ENCODE measurements around the gene FUT8.
"Not testable (repeated sequence)": the region's sequence is repeated elsewhere in the genome, so short reads cannot be mapped to it uniquely, and the experiment has no call there.

Gene FUT8

DNA sequence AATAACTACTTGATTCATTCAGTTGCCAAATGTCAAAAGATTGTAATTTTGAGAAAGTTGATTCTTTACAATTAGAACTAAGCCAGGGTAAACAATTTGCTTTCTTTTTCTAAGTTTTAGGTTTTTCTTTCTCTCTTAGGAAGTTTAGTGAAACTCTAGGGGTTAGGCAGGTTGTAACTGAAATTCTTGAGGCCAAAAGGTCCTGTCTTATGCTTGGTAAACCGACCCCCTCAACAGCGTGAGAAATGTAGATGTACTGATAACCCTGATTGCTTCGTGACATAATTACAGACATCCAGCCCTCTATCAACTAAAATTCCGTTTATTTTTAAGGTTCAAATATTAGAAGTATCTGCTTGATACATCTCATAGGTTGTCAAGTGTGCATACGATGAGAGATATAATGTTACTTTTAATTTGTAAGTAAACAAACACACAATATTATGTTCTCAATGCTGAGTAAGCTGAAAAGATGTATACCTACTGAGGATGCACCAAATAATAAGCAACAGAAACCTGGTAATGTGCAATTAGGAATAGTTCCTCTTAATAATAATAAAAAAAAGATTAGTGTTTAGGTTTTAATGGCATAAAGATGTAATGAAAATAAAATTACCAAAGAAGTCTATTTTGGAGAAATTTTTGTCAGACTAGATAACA is 7.2 kb downstream of the FUT8 start:
- no peak for DNase-seq

DNA sequence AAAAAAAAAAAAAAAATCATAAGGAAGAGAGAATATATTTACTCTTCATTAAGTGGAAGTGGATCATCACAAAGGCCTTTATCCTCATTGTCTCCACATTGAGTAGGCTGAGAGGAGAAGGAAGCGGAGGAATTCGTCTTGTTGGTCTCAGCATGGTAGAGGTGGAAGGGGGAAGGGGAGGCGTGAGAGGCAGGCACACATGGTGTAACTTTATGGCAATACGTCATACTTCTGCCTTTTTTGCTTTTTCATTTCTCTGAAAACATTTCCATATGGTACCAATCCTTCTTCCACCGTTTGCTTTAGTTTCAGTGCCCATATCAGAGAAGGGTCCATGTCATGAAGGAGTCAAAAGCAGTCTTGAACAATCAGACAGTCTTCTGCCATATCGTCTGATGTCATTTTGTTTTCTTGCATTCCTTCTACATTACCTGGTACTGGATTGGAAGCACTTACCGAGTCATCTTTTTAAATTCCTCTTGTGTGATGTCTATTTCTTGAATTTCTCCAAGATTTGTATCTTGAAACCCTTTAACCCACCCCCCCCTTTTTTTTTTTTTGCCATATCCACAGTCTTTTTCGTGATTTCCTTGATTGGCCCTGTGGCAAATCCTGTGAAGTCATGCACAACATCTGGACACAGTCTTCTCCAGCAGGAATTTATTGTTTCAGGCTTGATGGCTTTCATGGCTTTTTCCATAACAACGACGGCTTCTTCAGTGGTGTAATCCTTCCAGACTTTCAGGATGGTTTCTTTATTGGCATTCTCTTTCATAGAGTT is 8.9 kb downstream of the FUT8 start:
- no peak for DNase-seq

DNA sequence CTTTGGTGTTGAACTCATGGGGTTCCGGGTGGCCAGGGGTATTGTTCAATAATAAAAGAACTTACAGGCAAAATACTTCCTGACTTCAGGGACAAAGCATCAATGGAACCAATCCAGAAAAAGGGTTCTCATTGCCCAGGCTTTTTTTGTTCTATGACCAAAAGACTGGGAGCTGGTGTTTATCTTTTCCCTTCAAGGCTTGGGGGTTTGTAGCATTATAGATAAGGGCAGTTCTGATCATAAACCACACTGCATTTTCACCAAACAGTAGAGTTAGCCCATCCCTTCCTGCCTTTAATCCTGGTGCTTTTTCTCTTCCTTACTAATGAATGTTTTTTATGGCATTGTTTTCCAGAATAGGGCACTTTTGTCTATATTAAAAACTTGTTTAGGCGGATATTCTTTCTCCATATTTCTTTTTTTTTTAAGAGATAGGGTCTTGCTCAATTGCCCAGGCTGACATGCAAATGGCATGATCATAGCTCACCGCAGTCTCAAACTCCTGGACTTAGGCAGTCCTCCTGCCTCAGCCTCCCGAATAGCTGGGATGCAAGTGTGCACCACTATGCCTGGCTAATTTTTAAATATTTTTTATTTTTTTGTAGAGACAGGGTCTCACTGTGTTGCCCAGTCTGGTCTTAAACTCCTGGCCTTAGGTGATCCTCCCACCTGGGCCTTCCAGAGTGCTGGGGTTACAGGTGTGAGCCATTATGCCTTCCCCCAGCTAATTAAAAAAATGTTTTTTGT is 9.7 kb downstream of the FUT8 start:
- DNase-seq: no peak

DNA sequence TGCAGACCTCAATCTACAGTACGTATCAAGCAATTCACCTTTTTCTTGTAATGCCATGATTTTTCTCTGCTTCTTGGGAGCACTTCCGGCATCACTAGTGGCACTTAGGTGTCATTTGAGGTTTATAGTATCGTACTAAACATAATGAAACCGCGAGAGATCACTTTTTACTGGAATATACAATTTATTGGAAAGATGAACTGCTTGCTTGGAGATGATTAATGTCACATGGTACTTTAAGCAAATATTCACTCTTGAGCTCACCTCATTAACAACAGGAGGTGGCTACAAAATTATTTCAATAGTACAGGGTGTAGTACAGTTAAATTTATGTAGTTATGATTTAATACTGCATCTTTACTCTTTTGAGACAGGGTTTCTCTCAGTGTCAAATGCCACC is 11.5 kb downstream of the FUT8 start:
- DNase-seq: no peak

DNA sequence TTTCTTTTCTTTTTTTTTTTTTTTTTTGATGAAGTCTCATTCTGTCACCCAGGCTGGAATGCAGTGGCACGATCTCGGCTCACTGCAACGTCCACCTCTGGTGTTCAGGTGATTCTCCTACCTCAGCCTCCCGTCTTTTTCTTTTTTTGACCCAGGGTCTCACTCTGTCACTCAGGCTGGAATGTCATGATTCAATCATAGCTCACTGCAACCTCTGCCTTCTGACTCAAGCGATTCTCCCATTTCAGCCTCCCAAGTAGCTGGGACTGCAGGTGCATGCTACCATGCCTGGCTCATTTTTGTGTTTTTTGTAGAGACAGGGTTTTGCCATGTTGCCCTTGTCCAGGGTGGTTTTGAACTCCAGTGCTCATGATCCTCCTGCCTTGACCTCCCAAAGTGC is 12.0 kb downstream of the FUT8 start:
- no peak for DNase-seq

DNA sequence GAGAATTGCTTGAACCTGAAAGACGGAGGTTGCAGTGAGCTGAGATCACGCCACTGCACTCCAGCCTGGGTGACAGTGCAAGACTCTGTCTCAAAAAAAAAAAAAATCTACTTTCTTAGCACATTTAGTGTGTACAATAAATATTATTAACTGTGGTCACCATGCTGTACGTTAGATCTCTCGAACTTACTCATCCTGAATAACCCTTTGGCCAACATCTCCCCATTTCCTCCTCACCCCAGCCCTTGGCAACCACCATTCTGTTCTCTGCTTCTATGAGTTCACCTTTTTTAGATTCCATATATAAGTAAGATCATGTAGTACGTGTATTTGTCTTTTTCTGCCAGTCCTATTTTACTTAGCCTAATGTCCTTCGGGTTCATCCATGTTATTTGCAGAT is 13.4 kb downstream of the FUT8 start:
- no peak for DNase-seq

DNA sequence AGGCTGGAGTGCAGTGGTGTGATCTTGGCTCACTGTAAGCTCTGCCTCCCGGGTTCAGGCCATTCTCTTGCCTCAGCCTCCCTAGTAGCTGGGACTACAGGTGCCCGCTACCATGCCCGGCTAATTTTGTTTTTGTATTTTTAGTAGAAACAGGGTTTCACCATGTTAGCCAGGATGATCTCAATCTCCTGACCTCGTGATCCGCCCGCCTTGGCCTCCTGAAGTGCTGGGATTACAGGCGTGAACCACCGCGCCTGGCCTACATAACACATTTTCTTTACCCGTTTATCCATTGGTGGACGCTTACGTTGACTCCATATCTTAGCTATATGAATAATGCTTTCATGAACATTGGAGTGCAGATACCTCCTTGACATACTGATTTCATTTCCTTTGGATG is 14.4 kb downstream of the FUT8 start:
- DNase-seq: not testable (repeated sequence)

DNA sequence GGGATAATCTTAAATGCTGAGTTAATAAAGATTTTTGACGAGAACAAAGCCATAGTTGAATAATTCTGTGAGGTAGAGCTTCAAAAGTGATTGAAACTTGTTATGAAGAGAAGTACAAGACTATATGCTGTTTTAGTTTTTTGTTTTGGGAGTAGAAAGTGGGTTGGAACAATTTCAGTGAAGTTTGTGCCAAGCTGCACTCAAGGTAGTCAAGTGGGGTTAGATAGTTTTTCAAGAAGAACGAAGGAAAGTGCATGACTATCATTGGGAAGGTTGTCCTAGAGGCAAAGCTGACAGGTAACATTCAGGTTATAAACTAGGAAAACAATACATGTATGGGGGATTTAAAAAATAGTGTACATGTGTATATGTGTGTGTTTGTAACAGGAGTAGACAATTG is 16.2 kb downstream of the FUT8 start:
- DNase-seq: no peak

DNA sequence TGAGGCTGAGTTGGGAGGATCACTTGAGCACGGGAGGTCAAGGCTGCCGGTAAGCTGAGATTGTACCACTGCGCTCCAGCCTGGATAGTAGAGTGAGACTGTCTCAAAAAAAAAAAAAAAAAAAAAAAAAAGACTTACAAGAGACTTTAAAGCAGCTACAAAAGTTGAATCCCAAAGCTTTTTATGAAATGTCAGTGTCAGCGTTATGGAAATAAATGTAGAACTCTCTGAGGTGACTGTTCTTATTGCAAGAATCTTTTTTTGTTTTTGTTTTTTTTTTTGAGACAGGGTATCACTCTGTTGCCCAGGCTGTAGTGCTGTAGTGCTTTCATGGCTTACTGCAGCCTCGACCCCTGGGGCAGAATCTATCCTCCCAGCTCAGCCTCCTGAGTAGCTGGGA is 17.2 kb downstream of the FUT8 start:
- DNase-seq: no peak

DNA sequence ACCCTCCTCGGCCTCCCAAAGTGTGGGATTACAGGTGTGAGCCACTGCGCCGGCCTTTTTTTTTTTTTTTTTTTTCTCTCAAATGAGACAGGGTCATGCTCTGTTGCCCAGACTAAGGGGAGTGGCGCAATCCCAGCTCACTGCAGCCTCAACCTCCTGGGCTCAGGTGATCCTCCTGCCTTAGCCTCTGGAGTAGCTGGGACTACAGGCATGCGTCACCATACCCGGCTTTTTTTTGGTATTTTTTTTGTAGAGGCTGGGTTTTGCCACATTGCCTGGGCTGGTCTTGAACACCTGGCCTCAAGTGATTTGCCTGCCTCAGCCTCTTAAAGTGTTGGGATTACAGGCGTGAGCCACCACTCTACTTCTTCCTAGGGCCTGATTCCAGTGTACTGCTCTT is 18.7 kb downstream of the FUT8 start:
- no peak for DNase-seq

DNA sequence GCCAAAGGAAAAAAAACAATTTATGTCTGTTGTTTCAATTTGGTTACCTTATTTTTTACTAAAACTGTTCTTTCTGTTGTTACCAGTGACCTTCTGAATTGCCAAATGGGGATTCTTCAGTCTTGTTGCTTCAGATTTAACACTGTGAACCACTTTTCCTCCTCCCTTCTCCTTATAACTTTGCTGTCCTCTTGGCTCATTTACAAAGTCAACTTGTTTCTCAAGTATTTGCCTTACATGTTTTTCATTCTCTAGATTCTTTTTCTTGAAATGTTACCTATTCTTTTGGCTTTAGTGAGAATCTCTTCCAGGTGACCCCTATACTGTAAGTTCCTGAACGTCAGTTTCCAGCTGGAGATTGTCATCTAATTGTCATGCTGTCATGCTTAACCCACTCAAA is 19.4 kb downstream of the FUT8 start:
- DNase-seq: no peak

DNA sequence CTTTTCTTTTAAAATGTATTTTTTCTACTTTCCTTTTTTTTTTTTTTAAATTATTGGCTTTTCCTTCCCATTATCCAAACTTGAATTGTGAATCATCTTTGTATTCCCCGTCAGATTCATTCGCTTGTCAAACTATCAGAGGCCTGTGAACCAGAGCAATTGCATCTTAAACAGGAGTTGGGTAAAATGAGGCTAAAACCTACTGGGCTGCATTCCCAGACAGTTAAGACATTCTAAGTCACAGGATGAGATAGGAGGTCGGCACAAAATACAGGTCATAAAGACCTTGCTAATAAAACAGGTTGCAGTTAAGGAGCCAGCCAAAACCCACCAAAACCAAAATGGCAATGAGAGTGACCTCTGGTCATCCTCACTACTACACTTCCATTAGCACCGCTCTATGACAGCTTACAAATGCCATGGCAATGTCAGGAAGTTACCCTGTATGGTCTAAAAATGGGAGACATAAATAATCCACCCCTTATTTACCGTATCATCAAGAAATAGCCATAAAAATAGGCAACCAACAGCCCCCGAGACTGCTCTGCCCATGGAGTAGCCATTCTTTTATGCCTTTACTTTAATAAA is 19.9 kb downstream of the FUT8 start:
- DNase-seq: no peak

DNA sequence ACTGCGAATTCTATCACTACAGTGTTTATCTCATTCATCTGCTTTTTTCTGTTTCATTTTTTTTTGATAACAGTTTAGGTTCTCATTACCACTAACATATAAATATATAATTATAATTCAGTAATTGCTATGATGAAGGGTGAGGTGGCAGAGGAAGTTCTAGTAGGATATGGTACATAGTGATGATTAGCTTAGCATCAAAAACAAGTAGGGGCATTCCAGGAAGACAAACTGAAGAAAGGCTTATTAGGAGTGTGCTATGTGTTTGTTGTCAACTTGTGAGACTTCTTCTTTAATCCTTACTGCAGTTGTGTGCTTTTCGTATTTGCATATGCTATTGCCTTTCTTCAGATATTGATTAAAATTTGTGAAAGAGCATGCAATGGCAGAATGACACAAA is 20.6 kb downstream of the FUT8 start:
- no peak for DNase-seq

DNA sequence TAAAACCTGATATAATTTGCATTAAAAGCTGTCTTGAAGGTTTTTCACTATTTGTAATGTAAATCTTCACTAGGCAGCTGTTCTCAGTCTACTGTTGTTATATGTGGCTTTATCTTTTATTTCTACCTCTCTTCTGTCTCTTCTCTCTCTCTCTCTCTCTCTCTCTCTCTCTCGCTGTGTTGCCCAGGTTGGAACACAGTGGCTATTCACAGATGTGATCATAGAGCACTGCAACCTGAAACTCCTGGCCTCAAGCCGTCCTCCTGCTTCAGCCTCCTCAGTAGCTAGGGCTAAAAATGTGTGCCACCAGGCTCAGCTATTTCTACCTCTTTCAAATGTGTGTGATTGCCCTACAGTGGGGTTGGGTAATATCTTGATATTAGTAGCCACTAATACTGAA is 21.1 kb downstream of the FUT8 start:
- DNase-seq: no peak

DNA sequence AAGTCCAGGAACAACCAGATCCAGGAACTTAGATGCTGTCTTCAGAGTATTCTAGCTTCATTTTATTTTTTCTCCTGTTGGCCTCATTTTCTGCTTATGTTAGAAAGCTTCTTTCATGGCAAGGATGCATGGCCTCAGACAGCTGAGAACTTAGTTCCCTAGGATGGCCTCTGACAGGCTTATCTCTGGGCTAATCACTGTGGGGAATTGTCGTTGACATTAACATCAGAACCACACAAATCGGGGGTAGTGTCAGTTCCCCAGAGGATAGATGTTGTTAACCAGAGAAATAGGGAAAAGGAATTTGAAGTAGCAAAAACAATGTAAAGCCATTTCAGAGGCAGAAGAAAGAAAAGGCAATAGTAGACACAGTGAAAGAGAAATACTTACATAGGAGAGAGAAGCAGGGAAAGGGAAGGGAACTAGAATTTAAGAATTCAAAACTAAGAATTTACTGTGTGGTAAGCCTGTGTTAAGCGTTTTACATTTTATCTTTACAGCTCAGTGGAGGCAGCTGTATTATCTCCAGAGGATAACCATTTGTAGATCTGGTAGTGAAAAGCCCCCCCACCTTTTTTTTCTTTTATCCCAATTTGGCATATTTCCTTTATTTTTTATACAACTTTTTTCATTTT is 21.8 kb downstream of the FUT8 start:
- DNase-seq: no peak

DNA sequence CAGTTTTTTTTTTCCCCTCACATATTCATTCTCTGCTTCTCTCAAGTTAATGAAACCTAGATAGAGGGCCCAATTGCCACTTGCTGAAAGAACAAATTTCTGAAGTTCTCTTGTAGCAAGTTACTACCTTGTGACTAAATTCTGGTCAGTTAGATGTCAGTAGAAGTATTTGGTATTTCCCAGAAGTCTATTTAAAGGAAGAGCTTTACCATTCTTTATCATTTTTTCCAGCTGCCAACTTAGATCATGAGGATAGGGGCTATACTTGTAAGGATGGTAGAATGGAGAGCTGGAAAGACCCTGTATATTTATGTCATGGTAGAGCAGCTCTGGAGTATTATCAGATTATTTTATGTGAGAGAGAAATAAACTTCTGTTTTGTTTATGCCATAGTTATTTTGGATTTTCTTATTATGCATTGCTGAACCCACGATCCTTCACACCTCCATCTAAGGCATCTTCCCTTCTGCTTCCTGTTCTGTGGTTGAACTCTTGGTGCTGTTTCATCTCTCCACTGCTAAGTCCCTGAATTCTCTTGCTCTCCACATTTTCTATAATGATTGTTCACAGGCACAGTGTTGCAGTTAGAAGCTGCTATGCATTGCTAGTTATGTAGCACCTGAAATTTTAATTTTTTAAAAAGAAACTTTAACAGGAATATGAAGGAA is 25.9 kb downstream of the FUT8 start:
- no peak for DNase-seq

DNA sequence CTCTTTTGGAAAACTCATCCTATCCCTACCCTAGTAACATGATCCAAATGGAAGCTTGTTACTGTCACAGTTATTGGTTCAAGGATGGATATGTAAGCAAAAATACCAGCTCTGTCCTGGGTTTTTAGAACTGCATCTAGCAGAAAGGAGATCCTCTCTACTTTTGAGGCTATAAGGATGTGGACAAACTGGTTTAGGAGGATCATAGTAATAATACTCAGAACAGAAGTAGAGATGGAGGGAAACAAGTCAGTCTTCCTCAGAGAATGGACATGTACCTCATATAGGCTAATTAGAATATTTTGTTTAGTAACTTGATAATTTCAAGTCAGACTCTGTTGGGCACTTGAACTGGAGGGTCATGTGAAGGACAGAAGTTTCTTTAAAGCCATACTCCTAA is 26.6 kb downstream of the FUT8 start:
- DNase-seq: no peak

DNA sequence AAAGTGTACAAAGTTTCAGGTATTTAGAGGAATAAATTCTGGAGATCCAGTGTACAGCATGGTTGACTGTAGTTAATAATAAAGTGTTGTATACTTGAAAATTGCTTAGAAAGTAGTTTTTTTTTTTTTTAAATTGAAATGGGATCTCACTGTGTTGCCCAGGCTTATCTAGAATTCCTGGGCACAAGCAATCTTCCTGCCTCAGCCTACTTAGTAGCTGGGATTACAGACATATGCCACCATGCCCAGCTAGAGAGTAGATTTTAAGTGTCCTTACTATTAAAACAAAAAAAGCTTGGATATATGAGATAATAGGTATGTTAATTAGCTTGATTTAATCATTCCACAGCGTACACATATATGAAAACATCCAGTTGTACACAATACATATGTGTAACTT is 27.7 kb downstream of the FUT8 start:
- no peak for DNase-seq

DNA sequence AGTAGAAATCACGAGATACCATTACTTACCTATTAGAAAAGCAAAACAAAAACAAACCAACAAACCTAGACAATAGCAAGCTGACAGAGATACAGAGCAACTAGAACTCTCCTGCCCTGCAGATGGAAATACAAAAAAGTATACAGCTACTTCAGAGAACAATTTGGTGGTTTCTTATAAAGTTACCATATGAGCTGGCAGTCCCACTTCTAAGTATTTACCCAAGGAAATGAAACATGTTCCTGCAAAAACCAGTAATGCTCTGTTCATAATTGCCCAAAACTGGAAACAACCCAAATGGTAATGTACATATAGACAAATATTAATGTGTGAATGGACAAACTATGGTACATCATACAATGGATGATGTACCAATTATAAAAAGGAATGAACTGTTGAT is 31.7 kb downstream of the FUT8 start:
- no peak for DNase-seq

DNA sequence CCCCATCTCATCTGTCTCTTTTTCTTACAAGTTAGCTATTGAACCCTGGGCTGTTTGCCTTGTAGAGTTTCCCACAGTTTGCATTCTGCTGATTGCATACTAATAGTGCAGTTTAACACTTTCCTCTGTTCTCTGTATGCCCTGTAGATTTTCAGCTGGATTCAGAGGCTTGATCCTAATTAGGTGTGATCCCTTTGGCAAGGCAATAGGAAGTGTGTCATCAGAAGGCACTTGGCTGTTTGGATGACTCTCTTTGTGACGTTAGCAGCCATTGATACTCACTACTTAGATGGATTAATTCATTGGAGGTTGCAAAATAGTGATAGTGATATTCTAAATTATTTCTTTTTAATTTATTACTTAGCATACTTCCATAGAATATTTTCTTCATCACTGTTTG is 33.6 kb downstream of the FUT8 start:
- DNase-seq: no peak

DNA sequence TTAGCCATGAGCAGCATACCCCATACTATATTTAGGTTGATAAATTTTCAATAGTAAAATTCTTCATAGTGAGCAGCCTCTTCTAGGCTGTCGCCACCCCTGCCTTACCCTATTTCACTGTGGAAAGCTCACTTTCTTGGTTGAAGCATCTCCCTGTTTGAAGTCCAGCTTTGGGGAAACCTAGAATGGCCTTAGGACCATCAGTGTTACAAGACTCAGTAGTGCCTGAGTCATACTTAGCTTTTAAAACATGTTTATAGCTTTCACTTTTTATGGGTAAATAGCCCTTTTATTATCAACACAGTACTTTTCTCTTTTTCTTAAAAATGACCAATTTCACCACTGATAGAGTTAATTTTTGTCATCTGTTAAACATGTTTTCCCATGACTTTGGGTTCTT is 37.1 kb downstream of the FUT8 start:
- DNase-seq: no peak

DNA sequence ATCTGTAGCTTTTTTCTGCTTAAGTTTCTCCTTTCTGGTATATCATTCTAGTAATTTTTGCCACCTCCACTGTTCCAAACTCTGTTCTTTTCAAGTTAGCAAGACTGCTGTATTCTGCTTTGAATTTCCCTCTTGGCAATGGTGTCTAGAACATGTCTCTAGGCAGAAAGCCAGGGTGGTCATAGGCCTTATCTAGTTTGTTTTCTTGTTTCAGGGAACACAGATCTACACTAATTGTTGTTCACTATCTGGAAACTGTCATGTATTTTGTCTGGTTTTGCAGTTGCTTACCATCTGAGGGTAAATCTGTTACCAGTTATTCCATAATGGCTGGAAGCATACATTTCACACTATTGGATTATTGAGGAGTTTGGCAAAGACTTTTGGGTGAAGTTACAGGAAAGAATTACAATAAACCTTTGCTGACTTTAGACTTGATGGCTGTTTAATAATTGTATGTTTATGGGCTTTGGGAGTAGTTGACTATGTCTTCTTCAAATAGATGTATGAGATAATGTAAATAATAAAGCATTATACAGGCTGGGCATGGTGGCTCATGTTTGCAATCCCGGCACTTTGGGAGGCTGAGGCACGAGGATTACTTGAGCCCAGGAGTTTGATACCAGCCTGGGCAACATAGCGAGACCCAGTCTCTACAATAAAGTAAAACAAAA is 41.4 kb downstream of the FUT8 start:
- DNase-seq: no peak

Measured in activated T-cell treated with anti-CD3 and anti-CD28 coated beads, Interleukin-2, amount 50 U/mL, for 48 hours (primary cell).